ENCODE measurements around the gene RGS9.

DNA sequence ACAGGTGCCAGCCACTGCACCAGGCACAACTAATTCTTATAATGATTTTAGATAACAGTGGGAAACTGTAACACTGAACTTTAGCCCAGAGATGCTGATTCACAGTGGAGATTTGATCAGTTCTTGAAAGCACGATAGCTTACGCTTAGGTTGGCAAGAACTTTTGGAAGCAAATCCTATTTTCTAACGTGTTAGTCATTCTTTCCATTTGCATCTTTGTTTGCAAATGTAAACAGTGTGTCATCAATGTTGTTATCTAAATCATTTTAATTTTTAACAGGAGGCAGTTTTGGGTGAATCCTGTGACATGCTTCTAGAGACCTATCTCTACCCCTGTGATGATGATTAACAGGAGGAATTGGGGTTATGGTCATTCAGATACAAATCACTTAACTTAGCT, 44.9 kb upstream of the RGS9 start:
- no peak for TF ChIP-seq EP300 (IDR thresholded peaks at IDR 0.05)
- no peak for TF ChIP-seq POLR2A (IDR thresholded peaks at IDR 0.05; ENCODE audit: low read depth)
- TF ChIP-seq, protein P1, sequence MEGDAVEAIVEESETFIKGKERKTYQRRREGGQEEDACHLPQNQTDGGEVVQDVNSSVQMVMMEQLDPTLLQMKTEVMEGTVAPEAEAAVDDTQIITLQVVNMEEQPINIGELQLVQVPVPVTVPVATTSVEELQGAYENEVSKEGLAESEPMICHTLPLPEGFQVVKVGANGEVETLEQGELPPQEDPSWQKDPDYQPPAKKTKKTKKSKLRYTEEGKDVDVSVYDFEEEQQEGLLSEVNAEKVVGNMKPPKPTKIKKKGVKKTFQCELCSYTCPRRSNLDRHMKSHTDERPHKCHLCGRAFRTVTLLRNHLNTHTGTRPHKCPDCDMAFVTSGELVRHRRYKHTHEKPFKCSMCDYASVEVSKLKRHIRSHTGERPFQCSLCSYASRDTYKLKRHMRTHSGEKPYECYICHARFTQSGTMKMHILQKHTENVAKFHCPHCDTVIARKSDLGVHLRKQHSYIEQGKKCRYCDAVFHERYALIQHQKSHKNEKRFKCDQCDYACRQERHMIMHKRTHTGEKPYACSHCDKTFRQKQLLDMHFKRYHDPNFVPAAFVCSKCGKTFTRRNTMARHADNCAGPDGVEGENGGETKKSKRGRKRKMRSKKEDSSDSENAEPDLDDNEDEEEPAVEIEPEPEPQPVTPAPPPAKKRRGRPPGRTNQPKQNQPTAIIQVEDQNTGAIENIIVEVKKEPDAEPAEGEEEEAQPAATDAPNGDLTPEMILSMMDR (IDR thresholded peaks at IDR 0.05) = no peak
- TF ChIP-seq POLR2AphosphoS5 (IDR thresholded peaks at IDR 0.05) = no peak

Measured in esophagus muscularis mucosa (tissue), 4 donors.